GM19397 (cell line): ENCODE measurements around the gene STK32B.

Experiments
- ATAC-seq: cut with Tn5 transposase; IDR thresholded peaks from one replicate; pipeline ENCODE4 v1.9.1; 2021; ENCODE audit warnings: mild to moderate bottlenecking, moderate library complexity; ENCODE audit not compliant: unreplicated experiment

The STK32B gene

GRCh38 chr4:5497489-5497888 is 446.2 kb downstream of the STK32B start:
- no peak for ATAC-seq

DNA sequence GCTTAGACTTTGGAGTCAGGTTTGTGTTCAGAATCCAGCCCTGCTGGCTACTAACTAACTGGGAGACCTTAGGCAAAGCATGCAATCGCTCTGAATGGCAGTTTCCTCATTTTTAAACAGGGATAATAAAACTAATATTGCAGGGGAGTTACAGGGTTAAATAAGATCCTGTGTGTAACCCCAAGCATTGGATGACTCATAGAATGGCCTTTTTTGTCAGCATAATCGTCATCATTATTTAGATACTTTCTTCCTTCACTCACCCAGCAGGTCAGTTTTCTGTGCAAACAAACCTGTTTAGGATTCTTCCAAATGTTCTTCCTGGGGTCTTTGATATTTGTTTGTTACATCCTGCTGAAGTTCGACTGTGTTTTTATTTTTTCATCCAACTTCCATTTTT is 448.9 kb downstream of the STK32B start:
- ATAC-seq = no peak

GRCh38 chr4:5503336-5503936 is 452.2 kb downstream of the STK32B start:
- ATAC-seq = no peak

DNA sequence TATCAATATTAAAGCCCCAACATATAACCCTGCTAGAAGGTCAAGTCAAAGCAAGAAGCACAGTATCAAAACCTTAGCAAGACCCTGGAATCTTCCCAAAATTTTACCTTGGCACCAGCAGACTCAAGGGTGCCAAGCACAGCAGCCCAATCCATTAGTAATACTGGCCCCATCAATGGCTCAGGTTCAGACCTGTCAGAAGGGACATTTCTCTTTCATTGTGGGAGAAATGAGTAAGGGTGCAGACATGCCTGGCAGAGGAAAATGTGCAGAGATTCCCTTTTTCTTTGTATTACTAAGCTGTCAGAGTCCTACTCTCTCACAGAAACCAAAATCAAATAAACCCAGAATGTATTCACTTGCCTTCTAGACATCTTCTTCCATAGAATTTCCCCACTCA is 453.2 kb downstream of the STK32B start:
- no peak for ATAC-seq

- ATAC-seq = no peak
Observed at GRCh38 chr4:5510504-5510903, 459.2 kb downstream of the STK32B start.

DNA sequence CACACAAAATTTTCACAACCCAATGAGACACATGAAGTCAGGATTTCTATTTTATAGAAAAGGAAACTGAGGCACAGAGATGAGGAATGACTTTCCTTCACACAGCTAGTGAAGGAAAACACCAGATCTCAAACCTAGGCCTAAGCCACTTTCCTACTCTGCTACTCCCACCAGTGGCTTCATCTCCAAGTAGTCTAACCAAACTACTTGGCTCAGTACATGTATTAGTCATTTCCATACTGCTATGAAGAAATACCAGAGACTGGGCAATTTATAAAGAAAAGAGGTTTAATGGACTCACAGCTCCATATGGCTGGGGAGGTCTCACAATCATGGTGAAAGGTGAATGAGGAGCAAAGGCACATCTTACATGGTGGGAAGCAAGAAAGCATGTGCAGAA is 460.5 kb downstream of the STK32B start:
- ATAC-seq = no peak

DNA sequence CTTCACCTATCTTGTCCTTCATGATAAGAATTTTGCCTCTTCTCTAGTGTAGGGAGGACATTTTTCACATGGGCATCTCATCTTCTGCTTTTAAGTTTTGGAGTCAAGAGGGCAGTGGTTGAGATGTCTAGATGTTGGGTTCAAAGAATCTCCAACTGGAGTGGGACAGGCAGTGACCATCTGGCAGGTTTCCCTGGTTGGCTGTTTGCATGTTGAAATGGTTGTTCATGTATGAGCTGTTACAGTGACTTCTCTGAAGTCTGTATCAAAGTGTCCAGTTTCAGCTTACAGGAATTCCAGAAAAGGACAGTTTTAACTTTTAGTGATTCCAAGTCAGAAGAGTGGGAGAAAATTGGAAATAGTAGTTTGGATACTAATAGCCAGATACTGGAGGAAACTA is 464.4 kb downstream of the STK32B start:
- ATAC-seq = no peak

DNA sequence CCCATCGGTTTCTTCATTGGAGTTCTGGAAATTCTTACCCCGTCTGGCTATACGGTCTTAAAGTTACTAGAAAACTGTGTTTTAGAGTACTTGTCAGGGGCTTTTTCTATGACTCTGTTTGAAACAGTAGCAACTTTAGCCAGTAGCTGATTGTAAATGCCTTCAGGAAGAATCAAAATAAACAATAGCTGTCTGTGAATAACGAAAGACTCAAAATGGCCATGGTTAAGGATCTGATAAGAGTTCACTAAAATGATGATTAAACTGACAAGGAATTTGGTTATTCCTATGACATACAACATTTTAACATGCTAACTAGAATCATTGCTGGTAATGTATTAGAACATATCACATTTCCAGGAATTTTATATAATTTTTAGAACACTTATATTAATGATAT is 466.1 kb downstream of the STK32B start:
- no peak for ATAC-seq

GRCh38 chr4:5524446-5525299 is 473.4 kb downstream of the STK32B start:
- no peak for ATAC-seq

GRCh38 chr4:5526080-5526846 is 475.0 kb downstream of the STK32B start:
- no peak for ATAC-seq

DNA sequence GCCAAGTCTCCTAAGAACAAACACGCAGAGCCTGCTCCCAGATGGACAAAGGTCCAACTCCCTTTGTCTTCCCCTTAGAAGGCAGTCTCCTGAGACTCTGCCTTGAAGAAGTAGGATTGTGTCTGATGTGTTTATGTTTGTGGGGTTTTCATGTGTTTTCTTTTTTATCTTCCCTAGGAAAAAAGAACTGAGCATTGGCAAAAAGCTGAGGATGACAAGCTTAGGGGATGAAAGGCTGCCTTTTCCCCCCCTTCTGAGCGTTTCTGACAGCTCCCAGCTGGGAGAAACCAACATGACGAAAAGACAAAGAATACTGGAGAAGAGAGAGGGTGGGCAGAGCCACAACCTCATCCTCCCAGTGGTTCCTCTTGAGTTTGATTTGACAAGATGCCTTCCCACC is 475.9 kb downstream of the STK32B start:
- ATAC-seq = no peak

DNA sequence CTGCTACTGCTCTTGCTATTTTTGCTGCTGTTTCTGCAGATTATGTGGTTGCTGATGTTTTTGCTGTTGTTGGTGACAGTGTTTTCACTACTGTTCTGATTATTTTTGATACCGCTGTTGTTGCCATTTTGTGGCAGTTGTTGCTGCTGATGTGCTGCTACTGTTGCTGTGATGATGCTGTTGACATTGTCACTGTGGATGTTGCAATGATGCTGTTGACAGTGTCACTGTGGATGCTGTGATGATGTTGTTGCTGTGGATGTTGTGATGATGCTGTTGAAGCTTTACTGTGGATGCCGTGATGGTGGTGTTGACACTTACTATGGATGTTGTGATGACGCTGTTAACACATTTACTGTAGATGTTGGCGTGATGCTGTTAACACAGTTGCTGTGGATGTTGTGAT is 476.8 kb downstream of the STK32B start:
- no peak for ATAC-seq

DNA sequence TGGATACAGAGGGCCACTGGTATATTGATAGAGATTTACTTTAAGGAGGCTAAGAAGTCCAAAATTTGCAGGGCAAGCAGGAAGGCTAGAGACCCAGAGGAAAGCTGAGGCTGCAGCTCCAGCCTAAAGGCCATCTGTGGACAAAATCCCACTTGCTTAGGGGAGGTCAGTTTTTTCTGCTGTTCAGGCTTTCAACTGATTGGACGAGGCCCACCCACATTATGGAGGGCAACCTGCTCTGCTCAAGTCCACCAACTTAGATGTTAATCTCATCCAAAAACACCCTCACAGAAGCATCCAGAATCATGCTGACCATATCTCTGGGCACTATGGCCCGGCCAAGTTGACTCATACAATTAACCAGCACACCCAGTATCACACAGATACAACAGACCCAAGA is 480.8 kb downstream of the STK32B start:
- no peak for ATAC-seq

GRCh38 chr4:5539584-5539983 is 488.3 kb downstream of the STK32B start:
- ATAC-seq = no peak

DNA sequence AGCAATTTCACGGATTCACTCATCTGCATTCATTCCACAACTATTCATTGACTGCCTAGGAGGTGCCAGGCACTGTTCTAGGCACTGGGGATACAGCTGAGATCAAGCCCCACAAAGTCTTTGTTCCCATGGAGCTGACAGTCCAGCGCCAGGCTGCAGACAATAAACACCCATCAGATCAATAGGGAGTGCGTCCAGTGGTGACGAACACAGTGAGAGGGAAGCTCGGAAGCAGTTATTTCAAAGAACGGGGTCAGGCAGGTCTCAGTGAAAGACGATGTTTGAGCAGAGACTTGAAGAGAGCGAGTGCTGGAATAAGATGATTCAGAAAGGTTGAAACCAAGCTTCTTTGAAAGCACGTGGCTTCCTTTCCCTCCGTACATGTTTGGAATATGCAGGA is 489.9 kb downstream of the STK32B start:
- ATAC-seq = no peak

DNA sequence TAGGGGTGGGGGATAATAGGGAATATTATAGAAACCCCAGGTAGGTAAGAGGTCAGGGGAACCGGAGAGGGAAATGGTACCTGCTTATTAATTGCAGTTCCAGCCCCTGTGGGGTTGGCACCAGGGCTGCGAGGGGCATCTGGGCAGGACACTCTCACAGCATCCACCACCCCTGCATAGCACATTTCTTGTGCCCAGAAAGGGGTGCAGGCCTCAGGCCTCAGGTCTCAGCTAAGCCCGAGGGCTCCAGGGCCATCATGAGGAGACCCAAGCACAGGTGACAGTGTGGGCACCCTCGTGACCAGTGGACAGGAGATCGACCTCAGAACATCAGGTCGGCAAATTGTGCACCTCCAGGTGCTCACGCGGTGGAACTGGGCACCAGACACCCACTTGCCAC is 492.4 kb downstream of the STK32B start:
- no peak for ATAC-seq

- no peak for ATAC-seq
Observed at GRCh38 chr4:5544762-5545161, 493.5 kb downstream of the STK32B start.

DNA sequence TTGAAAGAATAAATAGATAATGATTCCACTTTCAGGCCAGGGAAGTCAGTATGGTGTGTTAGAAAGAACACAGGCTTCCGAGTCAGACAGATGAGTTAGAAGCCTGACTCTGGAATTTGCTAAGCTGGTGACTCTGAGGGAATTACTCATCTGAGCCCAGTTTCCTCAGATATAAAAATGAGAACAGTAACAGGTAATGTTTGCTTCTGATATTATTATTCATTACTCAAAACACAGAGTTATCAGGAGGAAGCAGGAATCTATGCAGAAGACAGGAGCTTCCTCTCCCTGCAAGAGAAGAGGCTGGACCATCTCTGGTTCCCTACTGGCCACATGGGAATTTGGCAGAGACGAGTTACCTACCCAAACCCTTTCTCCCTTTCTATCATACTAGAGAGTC is 494.0 kb downstream of the STK32B start:
- no peak for ATAC-seq

GRCh38 chr4:5547651-5548249 is 496.5 kb downstream of the STK32B start:
- ATAC-seq = no peak
